ENCODE data around the gene MMP20. TPM values are rescaled to one million over a fixed set of nuclear protein-coding genes. Genes with fewer than 3 reads are reported as not detected.
"Not testable (repeated sequence)": the region's sequence is repeated elsewhere in the genome, so short reads cannot be mapped to it uniquely, and the experiment has no call there.

The MMP20 gene
- total RNA-seq, 1 donor from 2014 or later, result not detected

- Mint-ChIP-seq H3K36me3 (ENCODE audit: insufficient read depth) (no peaks in the 10 kb centered on the region), H3K27ac (peak overlapping the region; percentile 25), H3K27me3 (peaks cover 10% of the 10 kb centered on the region), H3K4me1 (ENCODE audit: low read depth) (peaks cover 3% of the 10 kb centered on the region), H3K4me3 (ENCODE audit: low read depth) (no peak overlapping the region), H3K9me3 (ENCODE audit: low read depth) (no peaks in the 10 kb centered on the region)
- DNase-seq (ENCODE audit: low spot score, unreplicated experiment), result no peak
- TF ChIP-seq CTCF (IDR thresholded peaks at IDR 0.05; ENCODE audit: unreplicated experiment), result no peak
These were observed 8.4 kb upstream of the MMP20 start for GRCh38 chr11:102633385-102634026.

GRCh38 chr11:102632026-102632425 lies 6.9 kb upstream of the MMP20 start:
- Mint-ChIP-seq H3K27me3 (peaks cover 10% of the 10 kb centered on the region), H3K27ac (no peak overlapping the region), H3K9me3 (ENCODE audit: low read depth) (no peaks in the 10 kb centered on the region), H3K36me3 (ENCODE audit: insufficient read depth) (no peaks in the 10 kb centered on the region), H3K4me3 (ENCODE audit: low read depth) (no peak overlapping the region), H3K4me1 (ENCODE audit: low read depth) (peaks cover 3% of the 10 kb centered on the region)
- no peak for TF ChIP-seq CTCF (IDR thresholded peaks at IDR 0.05; ENCODE audit: unreplicated experiment)
- DNase-seq (ENCODE audit: low spot score, unreplicated experiment), result no peak

GRCh38 chr11:102630598-102631448 lies 5.7 kb upstream of the MMP20 start:
- Mint-ChIP-seq H3K27me3 (peaks cover 10% of the 10 kb centered on the region), H3K4me3 (ENCODE audit: low read depth) (no peak overlapping the region), H3K36me3 (ENCODE audit: insufficient read depth) (no peaks in the 10 kb centered on the region), H3K9me3 (ENCODE audit: low read depth) (no peaks in the 10 kb centered on the region), H3K4me1 (ENCODE audit: low read depth) (peaks cover 3% of the 10 kb centered on the region), H3K27ac (no peak overlapping the region)
- no peak for DNase-seq (ENCODE audit: low spot score, unreplicated experiment)
- no peak for TF ChIP-seq CTCF (IDR thresholded peaks at IDR 0.05; ENCODE audit: unreplicated experiment)

GRCh38 chr11:102629908-102630307 lies 4.8 kb upstream of the MMP20 start:
- H3K36me3 Mint-ChIP-seq (ENCODE audit: insufficient read depth); H3K9me3 Mint-ChIP-seq (ENCODE audit: low read depth); H3K4me3 Mint-ChIP-seq (ENCODE audit: low read depth); DNase-seq (ENCODE audit: low spot score, unreplicated experiment); H3K4me1 Mint-ChIP-seq (ENCODE audit: low read depth); H3K27ac Mint-ChIP-seq: not testable (repeated sequence)
- peaks cover 10% of the 10 kb centered on the region for H3K27me3 Mint-ChIP-seq

- no peak overlapping the region for H3K4me3 Mint-ChIP-seq (ENCODE audit: low read depth)
- peaks cover 10% of the 10 kb centered on the region for H3K27me3 Mint-ChIP-seq
- H3K27ac Mint-ChIP-seq, result no peak overlapping the region
- DNase-seq (ENCODE audit: low spot score, unreplicated experiment), result no peak
- no peaks in the 10 kb centered on the region for H3K36me3 Mint-ChIP-seq (ENCODE audit: insufficient read depth)
- H3K4me1 Mint-ChIP-seq (ENCODE audit: low read depth), result peaks cover 3% of the 10 kb centered on the region
- no peak for TF ChIP-seq CTCF (IDR thresholded peaks at IDR 0.05; ENCODE audit: unreplicated experiment)
- H3K9me3 Mint-ChIP-seq (ENCODE audit: low read depth), result no peaks in the 10 kb centered on the region
These were observed 1.5 kb upstream of the MMP20 start for GRCh38 chr11:102626676-102627075.

Measured in progenitor cell of endocrine pancreas (in vitro differentiated cells).